Peyer's patch (tissue), 4 donors: Measurements from ENCODE around the gene ARL13B.

Source experiments
- POLR2A ChIP-seq, 2 donors: fragments of 450-650 bp; IDR thresholded peaks; one replicate each; pipeline ENCODE4 v1.5.1; 2017; ENCODE audit warnings: antibody characterized with exemption in 2 of 2, mild to moderate bottlenecking in 2 of 2, moderate library complexity in 2 of 2
- TF ChIP-seq, protein P1 (sequence below), 6 experiments: fragments of 450-650 bp in 4 of 6; fragments of 200-600 bp in 2 of 6; sonication (generic) in 1 of 6; IDR thresholded peaks; one replicate each; pipeline ENCODE4 v1.5.1; 2017 to 2019; ENCODE audit warnings: antibody characterized with exemption in 6 of 6, mild to moderate bottlenecking in 3 of 6, moderate library complexity in 1 of 6

DNA sequence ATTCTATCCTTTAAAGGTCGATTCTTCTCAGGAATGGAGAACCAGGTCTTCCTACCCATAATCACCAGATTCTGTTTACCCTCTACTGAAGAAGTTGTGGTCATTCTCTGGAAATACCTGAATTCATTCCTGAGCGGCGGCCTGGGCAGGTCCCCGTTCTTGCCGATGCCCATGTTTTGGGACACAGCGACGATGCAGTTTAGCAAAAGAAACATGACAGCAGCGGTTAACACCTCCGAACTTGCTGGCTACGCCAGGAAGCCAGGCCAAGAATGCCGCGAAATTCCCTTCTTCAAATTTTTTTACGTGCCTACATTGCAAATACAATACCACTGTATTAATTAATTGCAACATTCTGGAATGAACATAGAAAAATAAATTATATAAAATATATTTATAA lies 81.3 kb downstream of the ARL13B start:
- TF ChIP-seq, protein P1, sequence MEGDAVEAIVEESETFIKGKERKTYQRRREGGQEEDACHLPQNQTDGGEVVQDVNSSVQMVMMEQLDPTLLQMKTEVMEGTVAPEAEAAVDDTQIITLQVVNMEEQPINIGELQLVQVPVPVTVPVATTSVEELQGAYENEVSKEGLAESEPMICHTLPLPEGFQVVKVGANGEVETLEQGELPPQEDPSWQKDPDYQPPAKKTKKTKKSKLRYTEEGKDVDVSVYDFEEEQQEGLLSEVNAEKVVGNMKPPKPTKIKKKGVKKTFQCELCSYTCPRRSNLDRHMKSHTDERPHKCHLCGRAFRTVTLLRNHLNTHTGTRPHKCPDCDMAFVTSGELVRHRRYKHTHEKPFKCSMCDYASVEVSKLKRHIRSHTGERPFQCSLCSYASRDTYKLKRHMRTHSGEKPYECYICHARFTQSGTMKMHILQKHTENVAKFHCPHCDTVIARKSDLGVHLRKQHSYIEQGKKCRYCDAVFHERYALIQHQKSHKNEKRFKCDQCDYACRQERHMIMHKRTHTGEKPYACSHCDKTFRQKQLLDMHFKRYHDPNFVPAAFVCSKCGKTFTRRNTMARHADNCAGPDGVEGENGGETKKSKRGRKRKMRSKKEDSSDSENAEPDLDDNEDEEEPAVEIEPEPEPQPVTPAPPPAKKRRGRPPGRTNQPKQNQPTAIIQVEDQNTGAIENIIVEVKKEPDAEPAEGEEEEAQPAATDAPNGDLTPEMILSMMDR (IDR thresholded peaks at IDR 0.05): no peak
- TF ChIP-seq POLR2A (IDR thresholded peaks at IDR 0.05): no peak
